Dedifferentiated amniotic fluid mesenchymal stem cell (primary cell): ENCODE results near the gene RORC.
"Not testable (repeated sequence)": the region's sequence is repeated elsewhere in the genome, so short reads cannot be mapped to it uniquely, and the experiment has no call there.

Experiments used
- DNase-seq: peaks from one replicate; pipeline ENCODE4 v3.0.0-alpha.2; 2016; ENCODE audit errors: extremely low spot score

RORC gene

DNA sequence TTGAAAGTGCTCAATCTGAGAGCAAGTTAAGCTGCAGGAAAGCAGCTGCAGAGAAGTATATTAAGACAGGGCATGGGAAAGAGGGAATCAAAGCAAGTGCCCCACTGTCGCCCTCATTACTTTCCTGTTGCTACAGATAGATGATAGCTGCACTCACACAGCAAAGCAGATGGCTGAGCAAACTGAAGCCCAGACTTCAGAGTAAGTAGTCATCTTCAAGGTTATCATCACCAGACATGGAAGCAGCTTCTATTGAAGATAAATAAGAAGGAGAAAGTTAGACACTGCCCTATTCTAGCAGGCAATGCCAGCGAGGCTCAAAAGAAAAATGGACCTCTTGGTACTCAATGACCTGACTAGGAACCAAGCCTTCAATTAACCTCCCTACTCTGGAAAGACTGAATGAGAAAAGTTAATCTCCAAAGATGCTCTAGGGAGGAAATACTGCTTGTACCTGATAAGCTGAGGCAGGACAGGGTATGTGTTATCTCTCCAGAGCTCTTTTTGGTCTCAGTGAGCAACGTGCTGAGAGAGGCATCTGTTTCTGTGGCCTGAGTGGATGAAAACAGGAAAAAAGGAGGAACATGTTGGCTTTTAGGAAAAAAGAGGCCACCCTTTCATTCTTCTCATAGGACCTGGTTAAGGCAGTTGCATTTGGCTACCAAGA, 57.2 kb downstream of the RORC start:
- DNase-seq: no peak

DNA sequence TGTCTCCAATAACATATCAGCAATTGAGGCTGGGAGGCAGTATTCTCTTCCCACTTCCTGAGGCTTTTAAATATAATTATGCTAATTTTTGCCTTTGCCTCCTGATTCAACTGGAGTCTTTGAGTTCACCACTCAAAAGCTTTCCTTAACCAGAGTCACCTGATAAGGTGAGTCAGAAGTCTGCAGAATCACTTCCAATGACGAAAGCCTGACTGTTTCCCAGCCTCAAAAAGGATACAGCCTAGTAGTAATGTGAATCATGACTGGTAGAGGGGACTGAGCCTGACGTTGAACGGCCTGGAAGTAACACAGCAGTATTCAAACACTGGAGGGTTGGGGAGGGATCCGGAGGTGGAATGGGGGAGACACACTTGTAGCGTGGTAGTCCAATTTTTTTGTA, 57.9 kb downstream of the RORC start:
- no peak for DNase-seq

DNA sequence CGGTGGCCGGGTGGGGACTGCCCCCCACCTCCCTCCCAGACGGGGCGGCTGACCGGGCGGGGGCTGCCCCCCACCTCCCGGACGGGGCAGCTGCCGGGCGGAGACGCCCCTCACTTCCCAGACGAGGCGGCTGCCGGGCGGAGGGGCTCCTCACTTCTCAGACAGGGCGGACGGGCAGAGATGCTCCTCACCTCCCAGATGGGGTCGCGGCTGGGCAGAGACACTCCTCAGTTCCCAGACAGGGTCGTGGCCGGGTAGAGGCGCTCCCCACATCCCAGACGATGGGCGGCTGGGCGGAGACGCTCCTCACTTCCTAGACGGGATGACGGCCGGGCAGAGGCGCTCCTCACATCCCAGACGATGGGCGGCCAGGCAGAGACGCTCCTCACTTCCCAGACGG, 62.3 kb downstream of the RORC start:
- DNase-seq: not testable (repeated sequence)

DNA sequence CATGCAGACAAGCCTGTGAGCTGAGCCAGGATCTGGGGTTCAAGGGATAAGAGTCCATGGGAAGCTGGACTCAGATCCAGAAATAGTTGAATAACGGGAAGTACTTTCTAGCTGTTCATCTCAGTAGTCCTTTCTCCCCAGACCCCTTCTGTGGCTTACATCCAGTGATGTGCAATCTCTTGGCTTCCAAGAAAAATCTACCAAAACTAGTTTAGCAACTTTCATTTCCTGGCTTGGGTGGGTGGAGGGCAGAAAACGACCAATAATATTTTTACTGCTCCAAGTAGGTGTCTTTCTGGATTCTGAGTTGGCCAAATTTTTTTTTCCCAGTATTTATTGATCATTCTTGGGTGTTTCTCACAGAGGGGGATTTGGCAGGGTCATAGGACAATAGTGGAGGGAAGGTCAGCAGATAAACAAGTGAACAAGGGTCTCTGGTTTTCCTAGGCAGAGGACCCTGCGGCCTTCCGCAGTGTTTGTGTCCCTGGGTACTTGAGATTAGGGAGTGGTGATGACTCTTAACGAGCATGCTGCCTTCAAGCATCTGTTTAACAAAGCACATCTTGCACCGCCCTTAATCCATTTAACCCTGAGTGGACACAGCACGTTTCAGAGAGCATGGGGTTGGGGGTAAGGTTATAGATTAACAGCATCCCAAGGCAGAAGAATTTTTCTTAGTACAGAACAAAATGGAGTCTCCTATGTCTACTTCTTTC, 63.1 kb downstream of the RORC start:
- not testable (repeated sequence) for DNase-seq

DNA sequence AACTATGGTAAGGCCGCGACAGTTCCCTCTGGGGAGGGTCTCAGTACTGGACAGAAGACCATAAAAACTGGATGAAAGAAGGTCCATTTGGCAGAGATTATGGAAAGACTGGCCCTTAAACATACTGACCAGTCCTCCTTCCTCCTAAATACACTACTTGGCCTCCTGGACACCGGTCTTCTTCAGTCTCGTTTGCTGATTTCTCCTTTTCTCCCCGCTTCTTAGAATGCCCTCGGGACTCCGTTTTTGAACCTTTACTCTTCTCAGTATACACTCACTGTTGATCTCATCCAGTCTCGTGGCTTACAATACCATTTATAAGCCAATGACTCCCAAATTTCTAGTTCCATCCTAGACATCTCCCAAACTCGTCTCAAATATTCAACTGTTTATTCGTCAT, 67.6 kb downstream of the RORC start:
- no peak for DNase-seq

DNA sequence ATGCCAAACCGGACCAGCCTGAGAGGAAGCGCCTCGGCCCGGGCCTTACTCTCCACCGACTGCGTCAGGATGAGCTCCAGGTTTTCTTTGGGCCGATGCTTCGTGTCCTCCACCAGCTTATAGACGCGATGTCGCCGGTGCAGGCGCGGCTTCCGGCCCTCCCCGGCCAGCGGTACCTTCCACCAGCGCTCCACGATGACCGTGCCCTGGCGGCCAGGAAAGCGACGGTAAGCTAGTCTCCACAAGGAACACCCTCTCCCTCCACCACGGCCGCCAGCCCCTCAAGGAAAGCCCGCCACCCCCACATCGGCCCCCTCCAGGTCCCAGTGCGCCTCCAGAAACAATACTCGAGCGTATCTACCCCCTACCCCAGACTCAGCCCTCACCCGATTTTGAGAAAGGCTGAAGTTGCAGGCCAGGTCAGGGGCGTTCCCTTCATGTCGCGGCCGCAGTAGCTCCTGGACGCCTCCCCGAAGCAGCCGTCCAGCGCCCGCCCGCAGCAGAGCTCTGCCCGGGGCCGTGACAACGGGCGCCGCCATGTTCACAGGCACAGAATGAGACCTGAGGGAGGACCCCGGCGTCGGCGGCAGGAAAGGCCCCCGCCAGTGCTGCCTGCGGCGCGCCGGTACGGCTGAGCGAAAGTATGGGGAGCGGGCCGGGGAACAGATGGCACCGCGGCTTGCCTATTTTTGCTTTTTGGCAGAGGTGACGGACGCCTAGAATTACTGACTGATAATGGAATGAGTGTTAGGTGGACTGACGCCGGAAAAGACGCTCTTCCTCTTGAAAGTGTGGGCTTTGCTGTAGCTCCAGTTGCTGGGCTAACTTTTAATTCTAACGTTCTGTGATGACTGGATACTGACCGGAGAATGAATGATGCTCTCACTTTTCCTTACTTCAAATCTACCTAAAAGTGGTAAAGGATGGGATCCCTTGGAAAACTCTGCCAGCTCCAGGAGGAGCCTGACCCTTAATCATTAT, 68.4 kb downstream of the RORC start, which contains the start of gene MRPL9:
MRPL9 (minus strand) TSS at position 556 of the 981 bp plus-strand sequence; CDS start at position 539, 17 bp downstream.
- DNase-seq: peak; percentile 62

DNA sequence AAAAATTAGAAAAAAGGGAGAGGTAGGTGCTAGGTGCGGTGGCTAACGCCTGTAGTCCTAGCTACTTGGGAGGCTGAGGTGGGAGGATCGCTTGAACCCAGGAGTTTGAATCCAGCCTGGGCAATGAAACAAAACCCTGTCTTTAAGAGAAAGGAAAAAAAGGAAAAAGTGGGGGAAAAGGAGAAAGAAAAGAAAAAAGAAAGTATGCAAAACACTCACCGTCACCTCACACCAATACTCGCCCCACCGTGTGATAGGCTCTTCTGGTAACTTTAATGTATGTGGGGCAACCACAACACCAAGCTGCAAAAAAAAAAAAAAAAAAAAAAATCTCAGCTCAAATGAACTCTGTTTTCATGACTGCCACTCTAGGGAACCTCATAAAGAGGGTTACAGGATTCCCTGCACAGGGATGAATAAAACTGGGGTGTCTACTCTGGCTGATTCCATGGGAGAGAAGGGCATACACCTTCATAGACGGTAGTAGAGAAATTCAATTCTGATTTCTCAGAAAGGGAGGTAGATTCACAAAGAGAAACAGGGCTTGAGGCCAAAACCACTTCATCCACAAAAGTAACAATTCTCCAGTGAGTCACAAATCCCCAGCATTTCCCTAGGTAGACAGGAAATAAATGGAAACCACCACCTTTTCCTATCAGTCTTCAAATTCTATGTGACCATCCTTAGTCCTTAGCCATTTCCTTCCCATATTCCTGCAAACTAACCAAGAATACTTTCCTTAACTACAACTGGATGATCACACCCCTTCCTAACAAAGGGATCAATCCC, 70.8 kb downstream of the RORC start:
- DNase-seq: no peak

DNA sequence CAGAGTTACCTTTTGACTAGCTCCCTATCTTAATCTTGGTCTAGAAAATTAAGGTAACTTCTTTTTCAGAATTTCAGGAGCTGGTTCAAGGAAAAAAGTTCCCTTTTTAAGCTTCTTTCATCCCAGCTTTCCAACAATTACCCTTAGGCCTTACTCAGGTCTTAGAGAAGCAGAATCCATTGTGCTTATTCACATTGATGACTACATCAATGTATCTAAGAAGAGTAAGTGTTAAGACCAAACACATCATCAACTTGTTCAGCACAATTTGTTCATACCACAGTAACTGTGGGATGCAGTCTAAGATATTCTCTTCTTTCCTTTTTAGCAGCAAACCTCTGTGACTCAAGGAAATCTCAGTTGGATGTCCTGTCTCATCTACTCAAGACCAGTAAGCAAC, 72.4 kb downstream of the RORC start:
- DNase-seq: no peak

DNA sequence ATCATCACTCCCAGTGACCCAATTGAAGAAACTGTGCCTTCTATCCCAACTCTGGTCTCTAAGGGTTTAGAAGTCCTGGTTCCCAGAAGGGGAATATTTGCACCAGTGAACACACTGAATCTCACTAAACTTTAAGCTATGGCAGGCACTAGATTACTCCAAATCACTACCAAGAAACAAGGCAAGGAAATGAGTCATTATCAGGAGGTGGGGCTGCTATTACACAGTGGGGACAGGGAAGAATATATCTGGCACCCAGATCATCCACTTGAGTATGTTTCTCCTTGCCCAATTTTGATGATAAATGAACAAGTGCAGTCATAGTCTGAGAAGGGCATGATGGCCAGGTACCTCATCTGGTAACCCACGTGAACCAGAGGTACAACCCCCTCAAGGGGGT, 75.3 kb downstream of the RORC start:
- DNase-seq: no peak
